HG02763 (cell line): Measurements from ENCODE around the gene RIOX2.

ENCODE experiments used
- ATAC-seq: cut with Tn5 transposase; IDR thresholded peaks from one replicate; pipeline ENCODE4 v1.9.1; 2021; ENCODE audit warnings: mild to moderate bottlenecking, moderate library complexity; ENCODE audit not compliant: unreplicated experiment

Gene RIOX2

GRCh38 chr3:97956051-97956450 is 16.2 kb downstream of the RIOX2 start:
- no peak for ATAC-seq

- no peak for ATAC-seq
Measured at GRCh38 chr3:97954228-97954827, 17.9 kb downstream of the RIOX2 start.

DNA sequence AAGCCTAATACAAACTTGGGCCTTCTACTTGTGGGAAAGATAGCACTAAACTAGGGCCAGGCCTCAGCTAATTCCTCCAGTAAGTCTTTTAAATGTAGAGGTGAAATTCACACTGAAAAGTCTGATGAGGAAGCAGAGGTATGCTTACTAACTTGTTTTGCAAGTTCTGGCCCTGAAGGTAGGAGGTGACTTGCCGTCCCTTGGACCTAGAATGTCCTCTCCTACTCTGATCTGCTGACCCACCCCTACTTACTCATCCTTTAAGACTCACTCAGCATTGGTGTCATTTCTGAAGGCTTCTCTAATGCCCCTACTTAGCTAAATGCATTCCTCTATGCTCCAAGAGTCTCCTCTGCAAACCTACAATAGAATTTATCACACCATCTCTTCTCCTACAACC is 19.4 kb downstream of the RIOX2 start:
- no peak for ATAC-seq

GRCh38 chr3:97952280-97952679 is 20.0 kb downstream of the RIOX2 start:
- ATAC-seq, result no peak

DNA sequence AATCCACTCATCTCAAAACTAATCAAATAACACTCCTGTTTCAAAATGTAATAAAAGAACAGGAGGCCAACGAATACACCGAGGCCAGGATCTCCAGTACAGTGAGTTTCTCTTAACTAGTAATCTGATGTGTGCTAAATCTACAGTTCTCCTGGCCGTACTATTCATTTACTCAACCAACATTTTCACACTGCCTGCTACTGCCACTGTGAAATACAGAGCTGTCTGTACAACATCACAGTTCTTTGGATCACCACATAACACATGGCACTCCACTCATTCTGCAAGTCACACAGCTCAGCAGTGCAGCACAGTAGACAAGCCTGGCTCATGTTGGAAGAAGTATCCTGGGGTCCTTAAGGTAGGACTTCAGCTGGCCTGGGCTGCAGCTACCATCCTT is 21.9 kb downstream of the RIOX2 start:
- no peak for ATAC-seq

DNA sequence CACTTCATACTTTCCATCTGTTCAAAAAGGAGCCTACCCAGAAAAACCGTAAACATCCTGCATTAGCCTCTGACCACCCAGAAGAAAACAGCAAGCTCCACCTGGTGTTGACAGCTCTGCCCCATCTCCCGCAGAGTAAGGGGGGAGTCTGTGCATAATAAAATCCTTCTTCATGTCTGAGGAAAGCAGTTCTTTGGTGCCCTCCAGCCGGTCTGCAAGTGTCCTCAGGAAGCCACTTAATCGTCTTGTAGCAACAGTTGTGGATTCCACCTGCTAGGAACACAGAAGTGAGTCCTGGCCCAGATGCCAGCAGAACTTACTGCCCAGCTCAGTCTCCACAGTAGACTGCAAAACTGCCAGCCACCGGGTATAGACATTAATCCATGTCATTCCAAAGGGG is 22.5 kb downstream of the RIOX2 start:
- ATAC-seq, result no peak

DNA sequence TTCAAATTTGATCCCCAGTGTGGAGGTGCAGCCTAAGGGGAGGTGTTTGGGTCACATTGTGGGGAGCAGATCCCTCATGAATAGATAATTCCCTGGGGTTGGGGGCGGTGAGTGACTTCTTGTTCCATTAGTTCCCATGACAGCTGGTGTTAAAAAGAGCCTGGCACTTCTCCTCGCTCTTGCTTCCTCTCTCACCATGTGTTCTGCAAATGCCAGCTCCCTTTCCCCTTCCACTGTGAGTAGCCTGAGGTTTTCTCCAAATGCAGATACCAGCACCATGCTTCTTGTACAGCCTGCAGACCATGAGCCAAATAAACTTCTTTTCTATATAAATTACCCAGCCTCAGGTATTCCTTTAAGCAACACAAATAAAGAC is 23.1 kb downstream of the RIOX2 start:
- no peak for ATAC-seq

DNA sequence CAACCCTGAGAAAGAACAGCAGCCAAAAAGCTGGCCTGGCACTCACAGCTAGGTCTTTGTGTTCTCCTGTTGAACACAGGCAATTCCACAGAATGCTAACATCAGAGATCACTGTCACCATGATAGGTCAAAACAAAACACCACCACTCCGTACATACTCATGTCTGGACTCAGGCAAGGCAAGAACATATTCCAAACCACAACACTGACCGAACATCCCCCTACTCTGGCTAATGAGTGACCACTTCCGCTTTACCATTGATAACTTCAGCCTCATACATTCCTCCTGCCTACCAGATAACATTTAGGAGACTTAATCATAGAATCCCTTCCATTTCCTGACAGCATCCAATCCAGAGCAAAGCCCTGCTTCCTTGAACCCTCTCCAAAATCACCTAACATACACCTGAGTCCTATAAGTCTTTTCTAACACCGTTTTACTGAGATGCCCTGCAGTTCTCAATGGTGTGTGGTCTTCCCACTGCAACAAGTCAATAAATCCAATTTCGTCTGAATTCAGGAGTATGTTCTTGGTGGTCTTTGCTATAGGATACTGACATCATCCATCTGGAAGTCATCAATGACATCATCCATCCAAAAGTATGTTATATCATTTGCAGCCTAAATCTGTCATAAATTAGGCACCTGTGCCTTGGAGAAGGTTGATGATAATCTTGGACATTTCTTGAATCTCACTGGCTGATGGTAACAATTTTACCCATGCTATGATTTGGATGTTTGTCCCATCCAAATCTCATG is 23.7 kb downstream of the RIOX2 start:
- no peak for ATAC-seq

GRCh38 chr3:97942801-97943546 is 29.3 kb downstream of the RIOX2 start:
- no peak for ATAC-seq

- no peak for ATAC-seq
Measured at GRCh38 chr3:97940034-97940433, 32.2 kb downstream of the RIOX2 start.

DNA sequence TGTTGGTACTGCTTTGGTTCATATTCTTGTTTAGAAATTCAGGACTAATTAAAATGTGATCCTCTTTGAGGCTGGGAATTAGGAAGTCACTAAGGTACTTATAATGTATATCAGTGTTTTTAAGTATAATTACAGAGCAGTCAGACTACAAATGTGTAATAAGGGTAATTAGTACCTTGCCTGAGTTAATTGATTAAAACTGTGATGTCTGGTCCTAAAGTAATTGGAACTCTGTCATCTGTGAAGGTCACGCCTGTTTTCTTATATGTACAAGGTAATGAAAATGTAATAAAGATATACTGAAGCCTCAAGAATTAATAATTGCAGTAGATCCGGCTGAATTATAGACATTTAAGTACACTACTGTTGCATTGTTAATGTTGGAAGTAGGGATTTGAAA is 32.8 kb downstream of the RIOX2 start:
- ATAC-seq, result no peak

DNA sequence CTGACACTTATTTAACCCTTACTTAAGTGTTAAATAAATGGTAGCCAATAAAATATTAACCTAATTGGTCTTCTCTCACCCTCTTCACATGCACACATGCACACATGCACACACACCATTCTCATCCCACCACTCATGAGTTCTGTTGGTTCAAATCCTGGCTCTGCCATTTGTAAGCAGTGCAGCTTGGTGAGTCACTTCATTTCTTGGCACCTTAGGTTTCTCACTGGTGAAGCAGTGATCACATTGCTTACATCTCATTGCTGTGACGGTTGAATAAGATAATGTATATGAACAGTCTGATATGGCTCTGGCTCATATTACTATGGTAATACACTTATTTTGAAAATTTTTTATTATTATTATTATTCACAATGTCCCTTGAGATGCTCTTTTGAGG is 33.8 kb downstream of the RIOX2 start:
- no peak for ATAC-seq

DNA sequence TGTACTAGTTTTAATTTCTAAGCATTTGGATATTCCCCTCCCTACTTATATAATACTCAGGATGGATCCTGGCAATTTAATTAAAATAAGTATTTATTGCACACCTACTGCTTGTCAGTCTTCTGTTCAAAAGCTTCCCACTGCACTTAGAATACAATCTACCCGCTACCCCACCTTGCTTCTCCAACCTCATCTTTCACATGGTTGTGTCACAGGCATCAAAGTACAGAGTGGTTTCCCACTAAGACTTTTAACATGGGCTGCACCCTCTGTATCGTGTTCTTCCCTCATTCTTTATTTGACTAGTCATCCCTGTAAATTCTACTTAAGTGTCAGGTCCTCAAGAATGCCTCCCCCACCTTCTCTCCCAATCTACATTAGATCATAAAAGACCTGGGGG is 35.0 kb downstream of the RIOX2 start:
- no peak for ATAC-seq

- ATAC-seq, result no peak
Measured at GRCh38 chr3:97935842-97936241, 36.4 kb downstream of the RIOX2 start.

GRCh38 chr3:97934980-97935695 is 37.1 kb downstream of the RIOX2 start:
- ATAC-seq, result no peak

DNA sequence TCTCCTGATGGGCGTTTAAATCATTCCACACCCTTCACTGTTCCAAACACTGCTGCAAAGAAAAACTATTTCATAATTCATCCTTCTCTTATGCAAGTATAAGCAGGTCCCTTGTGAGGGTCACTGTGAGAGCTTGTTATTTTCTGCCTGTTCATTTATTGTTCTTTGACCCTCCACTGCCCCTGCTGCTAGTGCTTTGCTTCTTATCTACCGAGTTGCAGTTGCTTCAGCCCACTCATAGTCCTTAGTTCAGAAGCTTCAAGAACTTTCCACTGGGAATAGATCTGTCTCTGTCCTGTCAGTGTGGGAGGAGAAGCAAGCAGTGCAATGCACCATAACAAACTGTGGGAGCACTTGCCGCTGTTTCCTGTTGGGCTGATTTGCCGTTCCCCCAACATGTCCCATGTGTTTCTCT is 39.8 kb downstream of the RIOX2 start:
- no peak for ATAC-seq

- no peak for ATAC-seq
Measured at GRCh38 chr3:97931218-97931617, 41.0 kb downstream of the RIOX2 start.

GRCh38 chr3:97930018-97930417 is 42.2 kb downstream of the RIOX2 start:
- ATAC-seq, result no peak

DNA sequence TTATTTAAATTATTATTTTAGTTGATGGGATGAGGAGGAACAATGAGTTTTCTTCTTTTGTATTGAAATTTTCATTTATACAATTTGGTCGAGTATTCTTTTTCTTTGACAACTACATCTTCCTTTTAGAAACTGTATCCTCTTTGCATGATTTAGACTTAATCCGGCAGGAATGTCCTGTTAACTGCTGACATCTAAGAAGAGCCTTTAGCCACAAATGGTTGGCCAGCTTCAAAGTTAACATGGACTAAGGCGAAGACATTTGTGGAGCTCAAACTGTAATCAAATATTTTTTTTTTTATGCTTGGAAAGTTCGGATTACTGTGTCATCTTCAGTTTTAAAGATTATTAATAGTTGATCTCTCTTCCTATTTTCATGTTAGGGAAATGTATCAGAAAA is 43.2 kb downstream of the RIOX2 start:
- ATAC-seq, result no peak

DNA sequence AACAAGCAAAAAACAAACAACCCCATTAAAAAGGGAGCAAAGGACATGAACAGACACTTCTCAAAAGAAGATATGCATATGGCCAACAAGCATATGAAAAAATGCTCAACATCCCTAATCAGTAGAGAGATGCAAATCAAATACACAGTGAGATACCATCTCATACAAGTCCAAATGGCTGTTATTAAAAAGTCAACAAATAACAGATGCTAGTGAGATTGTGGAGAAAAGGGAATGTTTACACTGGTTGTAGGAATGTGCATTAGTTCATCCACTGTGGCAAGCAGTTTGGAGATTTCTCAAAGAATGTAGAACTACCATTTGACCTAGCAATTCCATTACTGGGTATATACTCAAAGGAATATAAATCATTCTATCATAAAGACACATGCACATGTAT is 44.5 kb downstream of the RIOX2 start:
- ATAC-seq, result no peak

DNA sequence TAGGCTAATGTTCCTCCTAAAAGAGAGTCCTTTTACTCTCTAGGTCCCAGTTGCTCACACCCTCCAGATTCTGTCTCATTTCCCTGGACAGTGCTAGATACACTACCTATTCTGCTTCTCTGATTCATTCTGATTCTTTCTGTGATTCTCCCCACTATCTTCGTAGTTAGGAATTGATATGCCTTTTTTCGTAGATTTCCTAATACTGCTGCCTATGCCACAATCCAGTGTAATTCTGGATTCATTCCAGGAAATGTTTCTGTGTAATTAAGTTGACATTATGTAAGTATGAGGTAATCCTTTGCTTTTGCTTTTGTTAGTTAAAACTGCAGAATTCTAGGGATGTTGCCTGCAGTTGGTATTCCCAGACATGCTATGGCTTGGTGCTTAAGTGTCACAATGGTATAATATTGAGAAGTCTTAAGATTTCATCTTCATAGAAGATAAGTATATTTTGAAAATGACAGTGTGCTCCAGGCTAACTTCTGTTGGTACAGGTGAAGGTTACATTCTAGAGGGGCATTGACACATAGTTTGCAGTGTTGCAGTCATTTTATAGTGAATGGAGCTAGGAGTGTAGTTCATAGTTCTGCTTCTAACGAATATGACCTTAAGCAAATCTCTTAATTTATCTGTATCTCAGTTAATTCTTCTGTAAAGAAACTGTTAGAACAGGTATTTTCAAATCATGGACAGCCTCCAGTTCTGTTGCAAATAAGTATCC is 54.3 kb downstream of the RIOX2 start:
- ATAC-seq, result no peak
